Activated T-cell treated with anti-CD3 and anti-CD28 coated beads, Interleukin-2, amount 50 U/mL, for 48 hours (primary cell): ENCODE measurements around the gene EFTUD2.

Source experiments
- DNase-seq, 2 experiments: peaks; one replicate each; pipeline ENCODE4 v3.0.0-alpha.2; 2020

Gene EFTUD2

GRCh38 chr17:44804302-44805089 is 94.7 kb downstream of the EFTUD2 start:
- no peak for DNase-seq

GRCh38 chr17:44801880-44802279 is 97.4 kb downstream of the EFTUD2 start:
- no peak for DNase-seq
